H1 (cell line): Measurements from ENCODE around the gene SPEN. TPM values are rescaled to one million over a fixed set of nuclear protein-coding genes. Genes with fewer than 3 reads are reported as not detected.

ENCODE experiments used
- CTCF ChIA-PET: fragments of 300-600 bp; sonication (Branson Sonifier 250); formaldehyde crosslinking; loops from one replicate; lab custom pipeline; 2021; ENCODE audit not compliant: partially characterized antibody; lab: Charles Lee
- POLR2A ChIA-PET: fragments of 300-600 bp; sonication (Branson Sonifier 250); formaldehyde crosslinking; loops from one replicate; lab custom pipeline; 2021; ENCODE audit warnings: inconsistent platforms; ENCODE audit not compliant: partially characterized antibody; lab: Charles Lee
- DNase-seq, 2 experiments: peaks; one replicate each; pipeline versions ENCODE4 v3.0.0 to v3.0.0-alpha.2; 2010 to 2022; ENCODE audit warnings: low spot score in 2 of 2, low read depth in 1 of 2, mixed read lengths in 1 of 2
- FAIRE-seq: peaks from 2 replicates; lab custom pipeline; 2011; peaks lifted over from hg19 to GRCh38; lab: Jason Lieb, UNC
- H2AFZ ChIP-seq: 2 replicates; pipeline ENCODE4 v1.8.1; 2012; ENCODE audit warnings: low read length, inconsistent platforms
- H2AK5ac ChIP-seq: 2 replicates; pipeline ENCODE4 v1.6.1; 2013; ENCODE audit warnings: low read depth, low read length
- H2BK120ac ChIP-seq: replicated peaks from 2 replicates; pipeline ENCODE3; 2013; ENCODE audit warnings: low read depth, low read length, inconsistent platforms
- H2BK12ac ChIP-seq: 2 replicates; pipeline ENCODE4 v1.6.1; 2013; ENCODE audit warnings: low read depth, low read length
- H2BK15ac ChIP-seq: 2 replicates; pipeline ENCODE4 v1.6.1; 2013; ENCODE audit warnings: low read length
- H2BK20ac ChIP-seq: 2 replicates; pipeline ENCODE4 v1.6.1; 2013; ENCODE audit warnings: low read length
- H2BK5ac ChIP-seq: 2 replicates; pipeline ENCODE4 v1.6.1; 2013; ENCODE audit warnings: low read depth, low read length
- H3K14ac ChIP-seq: 2 replicates; pipeline ENCODE4 v1.6.1; 2013; ENCODE audit warnings: inconsistent platforms; ENCODE audit not compliant: insufficient read length
- H3K18ac ChIP-seq: 2 replicates; pipeline ENCODE4 v1.6.1; 2013; ENCODE audit warnings: low read length; ENCODE audit errors: extremely low read depth
- H3K23ac ChIP-seq: 2 replicates; pipeline ENCODE4 v1.6.1; 2013; ENCODE audit warnings: inconsistent platforms; ENCODE audit not compliant: insufficient read length
- H3K23me2 ChIP-seq: 2 replicates; pipeline ENCODE4 v1.6.1; 2013; ENCODE audit warnings: low read depth, low read length
- H3K27ac ChIP-seq: 2 replicates; pipeline ENCODE4 v1.6.1; 2011; ENCODE audit warnings: low read depth, low read length, inconsistent platforms
- H3K27me3 ChIP-seq, 4 experiments: replicated peaks in 1 of 4; 1 replicate in 1 of 4; 2 replicates in 3 of 4; pipeline versions ENCODE4 v1.6.1 to v1.8.1; 2011 to 2013; ENCODE audit warnings: low read length in 3 of 4, mild to moderate bottlenecking in 3 of 4, inconsistent platforms in 2 of 4, mixed read lengths in 2 of 4, moderate library complexity in 1 of 4; ENCODE audit not compliant: control insufficient read depth in 3 of 4, insufficient read depth in 3 of 4; ENCODE audit errors: extremely low read depth in 1 of 4
- H3K36me3 ChIP-seq, 4 experiments: 2 replicates each; pipeline versions ENCODE4 v1.6.1 to v1.8.1; 2011 to 2013; ENCODE audit warnings: mild to moderate bottlenecking in 4 of 4, low read length in 3 of 4, moderate library complexity in 2 of 4, control low read depth in 1 of 4, inconsistent platforms in 1 of 4; ENCODE audit not compliant: insufficient read depth in 4 of 4, control insufficient read depth in 2 of 4
- H3K4ac ChIP-seq: replicated peaks from 2 replicates; pipeline ENCODE3; 2013; ENCODE audit warnings: low read length, low read depth, mixed read lengths, inconsistent platforms; ENCODE audit not compliant: insufficient read length
- H3K4me1 ChIP-seq, 4 experiments: replicated peaks in 1 of 4; 1 replicate in 1 of 4; 2 replicates in 3 of 4; pipeline versions ENCODE4 v1.6.1 to v1.8.1; 2011 to 2013; ENCODE audit warnings: low read length in 3 of 4, inconsistent platforms in 2 of 4, mixed read lengths in 1 of 4; ENCODE audit not compliant: insufficient read depth in 4 of 4, control insufficient read depth in 3 of 4
- H3K4me2 ChIP-seq, 2 experiments: 2 replicates each; pipeline versions ENCODE4 v1.6.1 to v1.8.1; 2011 to 2013; ENCODE audit warnings: low read depth in 2 of 2, low read length in 2 of 2, control low read depth in 1 of 2, inconsistent platforms in 1 of 2, mild to moderate bottlenecking in 1 of 2; ENCODE audit not compliant: insufficient read depth in 1 of 2
- H3K4me3 ChIP-seq, 4 experiments: fragments of 200-600, 300-600 bp in 1 of 4; sonication (generic), shearing (Covaris generic), sonication (Bioruptor Twin) in 1 of 4; 2 replicates each; pipeline versions ENCODE4 v1.5.1 to v1.8.1; 2011 to 2016; ENCODE audit warnings: low read length in 4 of 4, low read depth in 3 of 4, control low read depth in 2 of 4, inconsistent platforms in 2 of 4, mild to moderate bottlenecking in 2 of 4, mixed read lengths in 1 of 4, moderate library complexity in 1 of 4; ENCODE audit not compliant: insufficient read depth in 2 of 4; ENCODE audit errors: extremely low read depth in 1 of 4
- H3K56ac ChIP-seq: replicated peaks from 2 replicates; pipeline ENCODE3; 2013; ENCODE audit warnings: low read depth, mild to moderate bottlenecking, mixed read lengths, low read length, inconsistent platforms; ENCODE audit not compliant: insufficient read length
- H3K79me1 ChIP-seq: 2 replicates; pipeline ENCODE4 v1.6.1; 2013; ENCODE audit warnings: low read depth, low read length, control low read depth
- H3K79me2 ChIP-seq, 2 experiments: 2 replicates each; pipeline versions ENCODE4 v1.6.1 to v1.8.1; 2012 to 2013; ENCODE audit warnings: low read length in 2 of 2, mild to moderate bottlenecking in 2 of 2, inconsistent platforms in 1 of 2; ENCODE audit not compliant: insufficient read depth in 2 of 2, control insufficient read depth in 1 of 2
- H3K9ac ChIP-seq, 4 experiments: replicated peaks in 1 of 4; 1 replicate in 1 of 4; 2 replicates in 3 of 4; pipeline versions ENCODE4 v1.6.1 to v1.8.1; 2011 to 2013; ENCODE audit warnings: low read depth in 3 of 4, low read length in 3 of 4, control low read depth in 2 of 4, mild to moderate bottlenecking in 2 of 4, moderate library complexity in 2 of 4, inconsistent platforms in 1 of 4; ENCODE audit errors: extremely low read depth in 1 of 4
- H3K9me3 ChIP-seq, 2 experiments: 2 replicates each; pipeline versions ENCODE4 v1.6.1 to v1.8.1; 2012 to 2013; ENCODE audit warnings: mild to moderate bottlenecking in 2 of 2, moderate library complexity in 2 of 2, control low read depth in 1 of 2, inconsistent platforms in 1 of 2, low read depth in 1 of 2, low read length in 1 of 2, mixed read lengths in 1 of 2; ENCODE audit not compliant: insufficient read depth in 2 of 2
- H4K20me1 ChIP-seq, 2 experiments: replicated peaks in 1 of 2; 2 replicates each; pipeline versions ENCODE3 to v1.8.1; 2011 to 2013; ENCODE audit warnings: inconsistent platforms in 2 of 2, low read length in 2 of 2, mild to moderate bottlenecking in 1 of 2; ENCODE audit not compliant: insufficient read depth in 2 of 2, control insufficient read depth in 1 of 2
- H4K5ac ChIP-seq: 2 replicates; pipeline ENCODE4 v1.6.1; 2013; ENCODE audit warnings: low read length, low read depth, mixed read lengths, inconsistent platforms; ENCODE audit not compliant: insufficient read length
- H4K8ac ChIP-seq: 2 replicates; pipeline ENCODE4 v1.8.0; 2013; ENCODE audit warnings: mild to moderate bottlenecking, moderate library complexity, low read length, inconsistent platforms; ENCODE audit not compliant: insufficient read depth; ENCODE audit errors: extremely low read depth
- H4K91ac ChIP-seq: replicated peaks from 2 replicates; pipeline ENCODE3; 2013; ENCODE audit warnings: low read length, mixed read lengths, inconsistent platforms; ENCODE audit not compliant: insufficient read length
- BRCA1 ChIP-seq: IDR thresholded peaks from 2 replicates; pipeline ENCODE4 v1.6.1; 2012; ENCODE audit warnings: low read depth, low read length, improper control_type of control experiment
- CBX5 ChIP-seq: fragments of 300-800, 300-1000 bp; sonication (generic); IDR thresholded peaks from 2 replicates; pipeline ENCODE4 v1.7.1; 2016; ENCODE audit warnings: antibody characterized with exemption, low read length, low read depth
- E2F6 ChIP-seq: IDR thresholded peaks from 2 replicates; pipeline ENCODE4 v1.6.1; 2012; ENCODE audit warnings: inconsistent platforms
- GTF2F1 ChIP-seq: IDR thresholded peaks from 2 replicates; pipeline ENCODE4 v1.6.1; 2012; ENCODE audit warnings: low read depth, low read length, improper control_type of control experiment, borderline replicate concordance
- KDM4A ChIP-seq: IDR thresholded peaks from one replicate; pipeline ENCODE4 v1.7.1; 2012; ENCODE audit warnings: low read depth, mild to moderate bottlenecking, moderate library complexity, low read length, inconsistent platforms; ENCODE audit not compliant: severe bottlenecking
- PHF8 ChIP-seq: fragments of 200-600 bp; sonication (generic); conservative IDR thresholded peaks from 2 replicates; pipeline ENCODE4 v1.7.1; 2012; ENCODE audit warnings: low read depth, mild to moderate bottlenecking, inconsistent platforms, low read length, moderate library complexity
- YY1 ChIP-seq: IDR thresholded peaks from 2 replicates; pipeline ENCODE4 v1.6.1; 2011; ENCODE audit warnings: low read depth, mild to moderate bottlenecking, low read length
- WGBS, 2 experiments: shearing (Covaris generic) in 1 of 2; methylation state at CpG; one replicate each; pipeline versions ENCODE4 v1.1.6 to v1.1.7; 2013 to 2015; ENCODE audit warnings: low lambda C conversion rate in 2 of 2, mixed read lengths in 2 of 2, inconsistent platforms in 1 of 2, low coverage in 1 of 2, missing lambda C conversion rate in 1 of 2; ENCODE audit not compliant: insufficient replicate concordance in 2 of 2, insufficient coverage in 1 of 2, insufficient read length in 1 of 2; ENCODE audit errors: extremely low coverage in 1 of 2, missing lambda C conversion rate in 1 of 2; 5-methylcytosine and 5-hydroxymethylcytosine counted together
- polyA plus RNA-seq, 7 experiments: library from polyadenylated mRNA; depleted of rRNA in 3 of 7; stranded (reverse) in 5 of 7; unstranded in 2 of 7; fragments of >200 nt in 5 of 7; fragments of 200-250 nt in 2 of 7; gene quantifications; 1 replicate in 5 of 7; 2 replicates in 1 of 7; 4 replicates in 1 of 7; pipeline versions ENCODE4 v1.2.1 to v1.2.3, GENCODE V29; 2011 to 2013; ENCODE audit warnings: missing spikeins in 2 of 7, mixed read lengths in 2 of 7
- total RNA-seq: library from RNA; stranded (reverse); fragmentation: NEBNext Ultra II Directional; extraction: Animal tissue kit (Norgen Biotek cat#: 25700); gene quantifications from 2 replicates; pipeline ENCODE4 v1.2.1, GENCODE V29; 2021

The SPEN gene
- total and polyA plus RNA-seq, 2 of the 8 experiments (the other 6 are each of a cell fraction or from before 2014, with no cell fraction given), result 12.5 to 52.1 TPM

- Histone ChIP-seq H4K20me1 (peaks cover 2 to 15% of the 10 kb centered on the region in 2 experiments), H3K23ac (no peak overlapping the region), H2BK15ac (no peak overlapping the region), H3K56ac (no peak overlapping the region), H3K9me3 (no peaks in the 10 kb centered on the region), H3K23me2 (no peaks in the 10 kb centered on the region), H2BK20ac (no peak overlapping the region), H3K4me2 (no peak overlapping the region), H3K79me2 (no peaks in the 10 kb centered on the region), H3K18ac (no peak overlapping the region), H2BK120ac (no peak overlapping the region), H3K4ac (no peak overlapping the region), H3K27me3 (no peaks in the 10 kb centered on the region), H3K27ac (no peak overlapping the region), H3K14ac (no peak overlapping the region), H4K8ac (no peak overlapping the region), H2BK12ac (no peak overlapping the region), H3K36me3 (peaks cover 6 to 37% (median 24%) of the 10 kb centered on the region in 4 experiments; a peak in 7 of 8 replicates), H4K91ac (no peak overlapping the region), H2BK5ac (no peak overlapping the region), H2AK5ac (no peak overlapping the region), H3K9ac (no peak overlapping the region), H4K5ac (no peak overlapping the region), H2AFZ (no peak overlapping the region), H3K4me1 (peaks cover 0 to 10% (median under 1%) of the 10 kb centered on the region in 4 experiments; a peak in 5 of 7 replicates), H3K79me1 (no peaks in the 10 kb centered on the region; the same call in 1 of the 2 replicates), H3K4me3 (no peak overlapping the region)
- ChIA-PET POLR2A (interaction anchor here (1.5 kb wide), 1 partner anchor 158 kb away, joined by 3 read pairs; no protein-coding TSS in a partner anchor), CTCF (interaction anchor here (0.5 to 2.4 kb wide), 7 partner anchors 12 to 153 kb away, joined by 3 to 8 read pairs (median 3); no protein-coding TSS in a partner anchor)
- 94% methylated on average over 22 of the region's 22 CpGs; no CpG with 5 or more reads in 1 of the 2 experiments for WGBS, 2 experiments
- FAIRE-seq (no peak), DNase-seq (no peak)
- no peak for TF ChIP-seq BRCA1
- no peak for TF ChIP-seq YY1
- TF ChIP-seq CBX5, result no peak
- TF ChIP-seq GTF2F1, result no peak
- no peak for TF ChIP-seq KDM4A
- TF ChIP-seq PHF8, result no peak
- no peak for TF ChIP-seq E2F6
Measured at GRCh38 chr1:15943992-15944307, 96.4 kb downstream of the SPEN start.
